GM10266 (cell line): ENCODE results near the gene TMEM132D.

Source experiments
- DNase-seq: peaks from one replicate; pipeline ENCODE4 v3.0.0; 2012; ENCODE audit errors: extremely low spot score
- CTCF ChIP-seq: IDR thresholded peaks from 2 replicates; pipeline ENCODE4 v1.5.1; 2012; ENCODE audit warnings: mild to moderate bottlenecking, low read depth; ENCODE audit not compliant: control insufficient read depth, insufficient read depth; ENCODE audit errors: missing control alignments

Gene TMEM132D

GRCh38 chr12:129659961-129660622 lies 243.7 kb downstream of the TMEM132D start:
- no peak for DNase-seq
- TF ChIP-seq CTCF = no peak

- no peak for DNase-seq
- TF ChIP-seq CTCF = no peak
Measured at GRCh38 chr12:129657179-129657578, 246.6 kb downstream of the TMEM132D start.

- TF ChIP-seq CTCF = no peak
- no peak for DNase-seq
Measured at GRCh38 chr12:129651951-129652350, 251.9 kb downstream of the TMEM132D start.

GRCh38 chr12:129641926-129642325 lies 261.9 kb downstream of the TMEM132D start:
- no peak for TF ChIP-seq CTCF
- no peak for DNase-seq

GRCh38 chr12:129635021-129635685 lies 268.7 kb downstream of the TMEM132D start:
- no peak for TF ChIP-seq CTCF
- no peak for DNase-seq

GRCh38 chr12:129631316-129631715 lies 272.5 kb downstream of the TMEM132D start:
- no peak for DNase-seq
- TF ChIP-seq CTCF = no peak

GRCh38 chr12:129629901-129630300 lies 273.9 kb downstream of the TMEM132D start:
- no peak for DNase-seq
- no peak for TF ChIP-seq CTCF
